ENCODE data around the gene TREX2.
A peak's percentile ranks its signal among the peaks of the same experiment; 100 is the strongest.

TREX2 gene

DNA sequence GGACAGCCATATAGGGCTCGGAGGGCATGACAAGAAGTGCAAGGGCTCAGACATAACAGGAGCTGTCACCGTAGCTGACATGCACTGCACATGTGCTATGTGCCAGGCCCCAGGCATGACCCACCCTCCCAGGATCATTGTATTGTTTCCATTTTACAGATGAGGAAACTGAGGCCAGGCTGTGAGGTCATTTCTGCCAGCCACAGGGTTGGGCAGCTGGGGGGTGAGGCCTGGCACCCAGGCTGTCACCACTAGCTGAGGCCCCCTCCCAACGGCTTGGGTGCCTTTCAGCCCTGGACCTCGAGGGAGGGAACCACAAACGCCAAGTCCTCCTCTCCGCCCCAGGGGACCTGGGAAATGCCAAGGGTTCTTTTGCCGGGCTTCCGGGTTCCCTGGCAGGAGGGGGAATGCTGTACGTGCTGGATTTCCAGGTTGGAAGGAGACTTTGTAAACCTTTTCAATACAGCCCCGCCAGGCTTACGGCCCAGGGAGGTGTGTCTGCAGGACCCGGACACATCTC is 12.6 kb downstream of the TREX2 start:
- no peak for DNase-seq

DNA sequence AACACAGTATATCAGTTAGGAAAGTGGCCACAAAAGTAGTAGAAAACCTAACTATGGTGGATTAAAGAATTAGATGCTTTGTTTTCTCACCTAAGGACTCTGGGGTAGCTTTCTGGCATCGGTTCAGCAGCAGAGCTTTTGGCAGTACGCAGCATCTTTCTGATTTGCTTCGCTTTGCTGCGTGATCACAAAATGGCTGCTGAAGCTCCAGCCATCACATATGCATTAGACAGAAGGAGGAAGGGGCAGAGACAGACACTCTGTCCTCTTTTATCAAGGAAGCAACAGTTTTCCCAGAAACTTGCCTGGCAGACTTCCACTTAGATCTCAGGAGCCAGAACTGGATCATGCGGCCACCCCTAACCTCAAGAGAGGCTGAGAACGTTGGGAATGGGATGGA is 15.1 kb downstream of the TREX2 start:
- no peak for DNase-seq

DNA sequence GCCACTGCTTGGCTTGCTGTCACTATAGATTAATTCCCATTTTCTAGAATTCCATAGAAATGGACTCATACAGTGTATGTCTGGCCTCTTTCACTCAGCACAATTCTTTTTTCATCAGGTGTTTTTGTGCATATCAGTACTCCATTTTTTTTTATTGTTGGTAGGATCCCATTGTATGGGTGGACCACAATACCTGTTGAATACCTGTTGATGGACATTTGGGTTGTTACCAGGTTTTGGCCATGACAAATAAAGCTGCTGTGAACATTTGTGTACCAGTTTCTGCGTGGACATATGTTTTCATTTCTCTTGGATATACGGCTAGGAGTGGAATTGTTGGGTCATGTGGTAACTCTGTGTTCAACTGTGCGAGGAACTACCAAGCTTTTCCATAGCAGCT is 19.7 kb downstream of the TREX2 start:
- no peak for DNase-seq

DNA sequence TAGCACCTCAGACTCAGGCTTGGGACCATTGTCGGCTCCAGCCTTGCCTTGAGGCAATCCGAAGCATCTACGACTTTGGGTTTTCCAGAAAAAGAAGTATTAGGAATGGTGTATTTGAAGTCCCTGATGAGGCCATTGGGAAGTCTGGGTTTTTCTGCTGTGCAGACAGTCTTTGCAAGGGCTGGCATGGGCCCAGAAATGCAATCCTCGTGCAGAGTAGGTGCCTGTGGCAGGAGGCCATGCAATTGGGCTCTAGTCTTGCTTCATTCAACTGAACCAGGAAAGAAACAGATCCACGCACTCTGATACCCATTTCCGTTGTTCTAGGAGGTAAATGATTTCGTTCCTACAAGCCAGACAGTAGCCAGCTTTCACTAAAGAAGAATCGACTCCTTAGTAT is 22.2 kb downstream of the TREX2 start:
- DNase-seq, result peak; percentile 7 to 29

DNA sequence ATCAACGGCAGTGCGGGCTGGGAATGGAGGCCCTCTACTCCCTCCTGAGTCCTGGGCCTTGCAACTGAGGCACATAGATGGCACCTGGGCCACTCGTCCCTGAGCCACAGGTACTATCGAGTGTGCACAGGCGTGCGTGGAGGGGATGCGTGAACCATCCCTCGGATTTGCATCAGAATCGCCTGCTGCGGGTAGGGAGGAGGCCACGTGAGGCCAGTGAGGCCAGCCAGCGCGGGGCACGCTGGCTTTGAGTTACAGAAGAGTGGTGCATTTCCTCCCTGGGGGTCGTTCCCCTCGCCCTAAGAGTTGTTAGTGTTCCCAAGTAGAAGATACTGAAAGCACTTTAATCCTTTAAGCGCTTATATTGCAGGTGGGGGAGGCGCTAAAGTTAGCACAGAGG is 24.0 kb downstream of the TREX2 start:
- no peak for DNase-seq

DNA sequence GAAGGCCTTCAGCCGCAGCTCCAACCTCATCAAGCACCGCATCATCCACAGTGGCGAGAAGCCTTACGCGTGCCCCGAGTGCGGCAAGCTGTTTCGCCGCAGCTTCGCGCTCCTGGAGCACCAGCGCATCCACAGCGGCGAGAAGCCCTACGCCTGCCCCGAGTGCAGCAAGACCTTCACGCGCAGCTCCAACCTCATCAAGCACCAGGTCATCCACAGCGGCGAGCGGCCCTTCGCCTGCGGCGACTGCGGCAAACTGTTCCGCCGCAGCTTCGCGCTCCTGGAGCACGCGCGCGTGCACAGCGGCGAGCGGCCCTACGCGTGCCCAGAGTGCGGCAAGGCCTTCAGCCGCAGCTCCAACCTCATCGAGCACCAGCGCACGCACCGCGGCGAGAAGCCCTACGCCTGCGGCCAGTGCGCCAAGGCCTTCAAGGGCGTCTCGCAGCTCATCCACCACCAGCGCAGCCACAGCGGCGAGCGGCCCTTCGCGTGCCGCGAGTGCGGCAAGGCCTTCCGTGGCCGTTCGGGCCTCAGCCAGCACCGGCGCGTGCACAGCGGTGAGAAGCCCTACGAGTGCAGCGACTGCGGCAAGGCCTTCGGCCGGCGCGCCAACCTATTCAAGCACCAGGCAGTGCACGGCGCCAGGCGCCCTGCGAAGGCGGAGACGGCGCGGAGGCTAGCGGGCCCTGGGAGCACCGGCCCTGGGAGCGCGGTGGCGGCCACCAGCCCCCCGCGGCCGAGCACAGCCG is 24.8 kb downstream of the TREX2 start:
- no peak for DNase-seq

DNA sequence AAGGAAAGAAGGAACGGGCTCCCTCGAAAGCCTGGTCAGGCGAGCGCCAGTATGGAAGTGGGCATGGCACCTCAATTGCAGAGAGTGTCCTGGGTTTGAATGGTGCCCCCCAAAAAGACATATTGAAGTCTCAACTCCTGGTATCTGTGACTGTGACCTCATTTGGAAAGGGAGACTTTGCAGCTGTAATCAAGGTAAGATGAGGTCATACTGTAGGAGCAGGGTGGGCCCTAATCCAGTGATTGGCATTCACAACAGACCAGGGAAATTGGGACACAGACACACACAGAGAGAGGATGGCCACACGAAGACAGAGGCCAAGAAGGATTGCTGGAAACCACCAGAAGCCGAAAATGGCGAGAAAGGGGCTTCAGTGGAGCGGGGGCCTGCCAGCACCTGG is 28.2 kb downstream of the TREX2 start:
- no peak for DNase-seq

DNA sequence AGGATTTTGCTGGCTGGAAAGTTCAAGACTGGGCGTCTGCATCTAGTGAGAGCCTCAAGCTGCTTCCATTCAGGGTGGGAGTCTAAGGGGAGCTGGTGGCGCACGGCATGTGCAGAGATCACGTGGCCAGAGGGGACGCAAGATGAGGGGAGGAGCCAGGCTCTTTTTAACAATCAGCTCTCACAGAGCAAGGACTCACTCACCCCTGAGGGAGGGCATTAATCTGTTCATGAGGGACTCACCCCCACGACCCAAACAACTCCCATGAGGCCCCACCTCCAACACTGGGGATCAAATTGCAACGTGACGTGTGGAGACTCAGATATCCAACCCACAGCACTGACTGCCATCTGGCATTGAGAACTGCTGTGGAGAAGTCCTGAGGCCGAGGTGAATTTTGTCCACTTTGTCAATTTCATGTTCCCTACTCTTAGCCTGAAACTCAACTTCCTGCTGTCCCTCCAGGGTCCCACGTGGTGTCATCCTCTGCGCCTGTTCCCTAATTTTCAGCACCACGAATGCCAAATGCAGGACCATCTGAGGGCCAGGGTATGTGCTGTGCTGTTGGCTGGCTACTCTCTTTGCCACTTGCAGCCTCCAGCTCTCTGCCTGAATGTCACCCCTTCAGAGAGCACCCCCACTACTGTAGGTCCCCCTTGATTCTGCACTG is 28.9 kb downstream of the TREX2 start:
- DNase-seq, result peak; percentile 36 to 48

DNA sequence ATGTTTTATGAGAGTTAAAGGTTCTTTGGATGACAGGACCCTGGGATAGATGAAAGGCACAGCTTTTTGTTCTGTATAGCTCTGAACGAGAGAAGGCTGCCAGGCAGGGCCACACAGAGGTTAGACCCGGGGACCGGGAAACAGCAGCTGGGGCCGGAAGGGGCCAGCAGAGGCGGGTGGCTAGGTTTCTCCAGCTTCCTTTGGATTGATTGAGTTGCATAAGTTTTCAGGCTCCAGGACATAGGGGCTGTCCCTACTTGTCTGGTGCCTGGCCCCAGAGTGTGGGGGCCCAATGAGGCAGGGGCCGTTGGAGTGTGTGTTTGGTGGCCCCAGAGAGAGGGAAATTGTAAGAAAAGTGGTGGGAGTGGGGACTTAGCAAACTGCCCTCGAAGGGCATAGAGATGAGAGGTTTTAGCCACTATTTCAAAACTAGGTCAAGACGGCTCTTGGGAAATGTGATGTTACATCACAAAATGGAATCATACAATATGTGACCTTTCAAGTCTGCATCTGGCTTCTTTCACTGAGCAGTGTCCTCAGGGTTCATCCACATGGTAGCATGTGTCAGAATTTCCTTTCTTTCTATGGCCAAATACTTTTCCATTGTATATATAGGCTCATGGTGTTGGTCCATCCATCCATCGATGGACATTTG is 30.9 kb downstream of the TREX2 start:
- DNase-seq, result peak; percentile 75 to 87

DNA sequence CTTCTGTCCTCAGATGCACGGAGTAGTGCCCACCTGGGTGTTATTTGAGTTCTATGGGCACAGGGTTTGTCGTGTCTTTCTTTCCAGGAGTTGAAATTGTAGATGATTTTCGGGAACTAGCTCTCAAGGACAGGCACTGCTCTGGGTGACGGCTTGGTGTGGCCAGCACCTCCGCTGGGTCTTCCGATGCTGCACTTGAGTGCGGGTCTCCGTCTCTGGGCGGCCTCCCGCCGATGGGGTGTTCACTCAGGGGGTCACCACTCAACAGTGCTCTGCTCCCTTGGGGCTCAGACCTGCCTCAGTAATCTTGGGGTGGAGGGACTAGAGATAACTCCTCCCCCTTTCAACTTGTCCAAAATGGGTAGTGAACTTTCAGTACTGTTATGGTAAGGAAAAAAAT is 32.1 kb downstream of the TREX2 start:
- no peak for DNase-seq

DNA sequence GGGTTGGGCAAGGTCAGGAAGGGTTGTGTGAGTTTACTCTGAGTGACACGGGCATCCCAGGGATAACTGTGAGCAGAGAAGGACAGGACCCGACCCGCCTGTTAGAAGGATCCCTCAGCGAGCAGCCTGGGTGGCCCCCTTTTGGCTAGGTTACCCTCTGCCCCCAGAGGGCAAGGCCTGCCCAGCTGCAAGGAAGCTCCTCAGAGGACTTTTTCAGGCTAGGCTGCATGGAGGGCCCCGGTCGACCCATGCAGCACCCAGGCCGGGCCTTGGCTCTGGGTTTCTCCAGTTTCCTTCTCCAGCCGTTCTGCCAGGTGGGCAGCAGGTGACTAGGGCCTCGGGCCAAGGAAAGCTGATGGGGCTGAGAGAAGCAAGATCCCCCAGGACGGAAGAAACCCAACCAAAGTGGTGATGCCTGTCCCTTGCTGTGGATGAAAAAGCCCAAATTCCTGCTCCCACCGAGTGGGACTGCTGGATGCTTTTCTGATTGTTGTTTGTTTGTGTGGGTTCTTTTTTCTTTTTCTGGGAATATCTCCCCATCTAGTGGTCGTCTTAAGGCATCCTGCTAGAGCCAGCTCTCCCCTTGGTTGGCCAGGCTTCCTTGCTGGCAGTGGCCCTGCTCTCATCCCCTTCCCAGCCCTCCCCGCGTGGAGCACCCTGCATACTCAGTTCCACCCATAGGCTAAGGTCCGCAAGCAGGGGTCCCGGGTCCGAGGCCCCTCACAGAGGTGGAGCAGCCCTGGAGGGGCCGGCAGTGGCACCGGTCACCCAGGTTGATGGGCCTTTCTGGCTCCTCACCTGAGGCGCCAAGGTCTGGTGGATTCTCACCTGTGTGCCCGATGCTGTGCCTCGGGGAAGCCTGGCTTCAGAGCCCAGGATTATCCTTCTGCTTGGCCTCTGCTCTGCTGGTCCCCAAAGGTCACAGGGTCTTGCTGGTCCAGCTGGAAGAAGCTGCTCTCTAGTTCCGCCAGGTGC is 32.8 kb downstream of the TREX2 start:
- no peak for DNase-seq

DNA sequence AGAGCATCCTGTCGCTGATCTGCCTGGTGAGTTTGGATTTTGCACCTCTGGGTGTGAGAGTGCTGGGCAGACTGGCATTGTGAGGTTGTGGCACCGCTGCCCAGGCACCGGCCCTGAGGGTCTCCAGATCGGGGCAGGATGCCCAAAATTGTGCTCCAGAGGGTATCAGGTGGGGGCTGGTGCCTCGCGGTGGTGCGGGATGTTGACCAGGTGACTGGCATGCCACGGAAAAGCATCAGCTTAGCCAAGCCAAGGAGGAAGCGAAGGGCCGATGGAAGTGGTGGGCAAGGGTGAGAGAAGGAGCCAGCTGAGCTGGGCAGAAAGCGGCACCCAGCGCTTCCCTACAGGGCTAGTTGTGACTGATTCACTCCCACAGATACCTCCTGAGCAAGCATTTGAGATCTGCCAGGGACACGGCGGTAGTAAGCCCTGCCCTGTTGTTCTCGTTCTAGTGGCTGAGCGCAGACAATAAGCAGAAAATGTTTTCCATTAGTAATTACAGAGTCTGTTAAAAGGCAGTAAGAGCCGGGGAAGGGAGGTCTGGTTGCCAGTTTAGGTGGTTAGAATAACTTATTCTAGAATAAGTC is 33.8 kb downstream of the TREX2 start:
- DNase-seq, result peak; percentile 32 to 60

DNA sequence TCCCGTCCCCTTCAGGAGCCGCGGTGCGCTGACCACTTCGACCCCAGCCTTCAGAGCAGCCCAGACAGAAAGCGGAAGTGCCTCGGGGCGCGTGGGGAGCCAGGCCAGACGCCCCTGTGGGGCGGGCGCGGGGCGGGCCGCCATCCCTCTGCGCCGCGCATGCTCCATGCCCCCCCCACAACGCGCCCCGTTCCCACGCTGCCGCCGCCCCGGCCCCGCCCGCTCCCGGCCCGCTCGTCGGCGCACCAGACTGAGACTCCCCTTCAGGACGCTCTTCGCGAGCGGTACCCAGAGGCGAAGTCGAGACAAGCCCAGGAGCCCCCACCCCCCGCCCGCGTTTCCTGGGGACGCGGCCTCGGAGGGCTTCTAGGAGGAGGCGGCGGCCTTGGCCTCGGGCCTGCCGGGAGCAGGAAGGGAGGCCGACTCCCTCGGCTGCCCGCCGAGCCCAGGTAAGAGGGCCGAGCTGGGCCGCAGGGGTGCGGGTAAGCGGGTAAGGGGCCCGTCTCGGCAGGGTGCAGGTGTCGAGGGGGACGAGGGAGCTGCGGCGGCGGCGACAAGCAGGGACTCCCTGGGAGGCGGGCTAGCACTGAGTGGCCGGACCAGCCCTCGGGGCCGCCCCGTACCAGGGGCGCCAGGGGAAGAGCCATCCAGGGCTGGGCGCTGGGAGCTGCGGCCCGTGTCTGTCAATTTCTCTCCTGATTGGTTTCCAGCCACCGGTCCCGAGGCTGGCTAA is 34.4 kb downstream of the TREX2 start, which contains the start of gene ZFP92:
ZFP92 (plus strand) TSS at position 218 of the 733 bp plus-strand sequence. CDS start 6,851 bp downstream, outside the sequence.
- peak; percentile 42 to 77 for DNase-seq

DNA sequence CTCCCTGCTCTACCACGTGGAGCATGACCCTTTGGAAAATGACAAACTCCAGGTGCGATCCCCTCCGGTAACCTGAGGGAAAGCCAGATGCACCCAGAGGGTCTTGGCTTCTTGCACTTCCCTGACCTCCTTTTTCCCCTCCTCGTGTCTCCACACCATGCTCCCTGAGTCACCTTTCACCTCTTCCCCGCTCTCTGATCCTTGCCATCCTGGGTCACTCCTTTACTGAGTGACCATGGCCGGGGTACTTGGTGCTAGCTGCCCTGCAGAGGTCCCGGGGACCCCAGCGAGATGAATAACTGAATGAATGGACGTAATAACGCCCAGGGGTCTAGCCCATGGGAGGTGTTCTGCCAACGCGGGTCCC is 35.0 kb downstream of the TREX2 start:
- DNase-seq, result no peak

DNA sequence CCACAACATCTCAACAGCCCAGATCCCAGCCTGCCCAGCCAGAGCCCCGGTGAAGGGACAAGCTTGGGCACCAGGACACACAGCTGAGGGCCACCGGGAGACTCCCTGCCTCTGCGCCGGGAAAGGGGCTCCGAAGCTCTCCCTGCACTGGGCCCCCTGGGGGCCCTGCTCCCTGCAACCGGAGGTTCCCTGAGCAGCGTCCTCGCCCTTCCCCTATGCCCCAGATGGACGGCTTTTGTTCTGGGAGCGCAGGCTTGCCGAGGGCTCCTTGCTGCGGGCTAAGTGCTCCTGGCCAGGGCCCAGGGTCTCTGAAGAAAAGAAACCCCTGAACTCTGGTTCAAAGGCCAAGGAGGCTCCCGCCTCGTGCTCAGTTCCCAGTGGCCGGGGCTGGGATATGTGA is 35.5 kb downstream of the TREX2 start:
- no peak for DNase-seq

DNA sequence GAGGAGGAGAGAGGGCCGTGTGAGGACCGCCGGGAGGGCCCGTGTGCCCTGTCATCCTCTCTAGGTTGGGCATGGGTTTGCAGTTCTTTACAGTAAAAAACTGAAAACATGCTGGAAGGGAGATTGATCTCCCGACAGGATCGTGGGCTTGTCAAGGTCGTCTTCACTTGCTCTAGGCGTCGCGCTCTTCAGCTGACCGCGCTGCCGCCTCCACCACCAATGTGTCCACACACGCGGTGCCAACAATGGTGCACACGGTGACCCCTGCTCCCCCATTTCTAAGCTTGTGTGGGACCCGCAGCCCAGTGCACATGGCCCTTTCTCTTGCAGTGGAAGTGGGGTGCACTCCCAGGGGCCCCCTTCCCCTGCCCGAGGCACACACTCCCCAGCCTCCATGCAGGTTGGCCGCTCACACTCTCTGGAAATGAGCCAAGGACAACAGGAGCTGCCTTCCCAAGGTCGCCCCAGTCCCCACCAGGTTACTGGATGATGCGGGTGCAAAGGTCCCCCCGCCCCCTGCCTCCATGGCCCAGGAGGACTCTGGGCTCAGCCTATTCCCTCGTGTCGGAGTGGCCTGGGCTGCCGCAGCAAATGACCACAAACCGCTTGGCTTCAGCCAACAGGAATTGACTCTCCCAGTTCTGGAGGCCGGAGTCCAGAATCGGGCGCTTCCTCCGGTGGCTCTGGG is 36.3 kb downstream of the TREX2 start:
- no peak for DNase-seq

DNA sequence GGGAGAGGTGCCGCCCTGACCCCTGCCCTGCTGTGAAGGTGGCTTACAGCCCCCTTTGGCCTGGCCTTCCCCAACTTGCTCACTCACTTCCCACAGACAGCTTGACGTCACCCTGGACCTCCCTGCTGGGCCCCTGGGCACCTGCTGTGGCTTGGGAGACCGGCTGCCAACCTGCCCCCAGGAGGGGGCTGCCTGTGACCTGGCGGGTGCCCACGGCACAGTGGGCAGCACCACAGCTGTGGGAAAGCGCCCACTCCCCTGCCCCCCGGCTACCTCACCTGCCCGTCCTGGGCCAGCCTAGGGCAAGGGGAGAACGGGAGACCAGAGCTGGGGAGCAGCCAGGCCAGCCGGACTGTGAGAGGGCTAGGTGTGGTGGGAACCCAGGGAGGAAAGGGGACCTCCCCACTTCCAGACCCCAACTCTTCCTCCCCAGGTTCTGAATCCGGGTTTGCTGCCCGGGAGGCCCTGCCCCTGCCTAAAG is 36.9 kb downstream of the TREX2 start:
- no peak for DNase-seq

DNA sequence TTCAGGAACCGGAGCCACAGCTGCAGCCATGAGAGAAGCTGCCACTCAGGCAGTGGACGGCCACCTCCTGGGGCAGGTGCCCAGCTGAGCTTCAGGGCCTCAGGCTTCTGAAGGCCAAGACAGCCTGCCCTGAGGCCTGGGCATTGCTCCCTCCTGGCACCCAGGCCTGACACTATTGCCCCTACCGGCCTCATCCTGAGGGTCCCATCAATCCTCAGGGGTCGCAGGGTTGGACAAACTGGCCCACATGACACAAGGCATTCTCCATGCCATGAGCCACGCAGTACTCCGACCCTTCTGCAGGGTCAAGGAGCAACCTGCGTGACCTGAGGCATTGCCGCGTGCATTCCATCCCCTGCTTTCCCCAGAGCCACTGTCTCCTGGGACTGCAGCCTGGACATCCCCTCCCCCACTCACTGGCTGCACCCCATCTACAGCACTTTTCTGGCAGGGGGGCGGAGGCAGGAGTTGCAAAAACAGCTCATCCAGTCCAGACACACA is 37.6 kb downstream of the TREX2 start:
- no peak for DNase-seq

DNA sequence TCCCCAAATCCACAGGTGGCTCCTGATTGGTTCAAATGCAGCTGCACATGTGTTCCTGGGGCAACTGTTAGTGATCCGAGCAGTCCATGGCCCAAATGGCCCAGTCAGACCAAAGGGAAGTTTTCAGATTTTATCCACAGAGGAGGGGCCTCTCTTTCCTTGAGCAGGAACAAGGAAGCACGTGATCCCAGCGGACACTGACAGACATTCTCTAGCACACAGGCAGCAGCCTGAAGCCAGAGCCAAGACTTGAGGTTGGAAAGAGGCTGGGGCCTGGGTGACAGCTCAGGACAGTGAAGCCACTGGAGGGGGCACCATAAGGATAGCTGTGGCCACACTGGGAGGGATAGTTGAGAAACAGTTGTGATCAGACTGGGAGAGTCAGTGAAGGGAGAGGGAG is 38.1 kb downstream of the TREX2 start:
- DNase-seq, result no peak

DNA sequence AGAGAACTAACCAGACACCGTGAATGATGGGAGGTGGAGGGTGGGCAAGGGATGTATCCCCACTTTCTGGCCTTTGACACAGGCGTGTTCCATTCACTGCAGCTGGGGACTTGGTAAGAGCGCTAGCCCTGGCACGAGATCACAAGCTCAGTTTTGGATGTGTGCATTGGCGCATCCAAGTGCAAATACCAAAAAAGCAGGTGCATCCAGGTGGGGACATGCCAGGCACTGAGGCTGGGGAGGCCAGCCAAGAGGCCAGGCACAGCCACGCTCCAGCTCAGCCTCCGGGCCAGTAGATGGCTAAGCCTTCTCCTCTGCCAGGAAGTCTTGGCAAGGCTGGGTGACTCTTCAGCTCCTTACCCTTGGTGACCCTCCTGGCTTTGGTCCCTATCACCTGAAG is 39.0 kb downstream of the TREX2 start:
- DNase-seq, result no peak
